ENCODE data around the gene MYH10.

- TF ChIP-seq POLR2A (IDR thresholded peaks at IDR 0.05): no peak
- TF ChIP-seq CTCF (IDR thresholded peaks at IDR 0.05): no peak
These were observed 186.0 kb downstream of the MYH10 start for GRCh38 chr17:8444494-8444893.

Data from body of pancreas (tissue), 4 donors.